22Rv1 (cell line): Measurements from ENCODE around the gene TRAP1.

Experiments
- ZFX ChIP-seq: fragments of 450-650 bp; IDR thresholded peaks from 2 replicates; pipeline ENCODE4 v1.6.1; 2017; ENCODE audit warnings: antibody characterized with exemption, borderline replicate concordance
- TF ChIP-seq, protein P1 (sequence below): fragments of 450-650 bp; IDR thresholded peaks from 2 replicates; pipeline ENCODE4 v1.5.1; 2017; ENCODE audit warnings: mild to moderate bottlenecking

DNA sequence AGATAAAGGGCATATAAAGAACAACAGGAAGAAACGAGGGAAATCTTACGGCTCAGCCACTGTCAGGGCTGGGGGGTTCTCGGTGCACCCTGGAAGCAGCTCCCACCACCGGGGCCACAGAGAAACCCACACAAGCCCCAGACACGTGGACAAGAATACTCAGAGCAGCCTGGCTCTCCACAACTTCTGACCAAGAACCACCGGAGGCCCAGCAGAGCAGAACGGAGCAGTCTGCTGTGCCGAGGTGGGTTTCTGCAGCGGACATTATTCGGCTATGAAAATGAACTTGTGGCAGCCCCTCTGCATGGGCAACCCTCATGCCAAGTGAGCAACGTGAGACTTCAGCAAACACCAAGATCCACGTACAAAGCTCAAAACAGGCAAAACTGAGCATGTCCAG is 56.0 kb downstream of the TRAP1 start:
- TF ChIP-seq, protein P1, sequence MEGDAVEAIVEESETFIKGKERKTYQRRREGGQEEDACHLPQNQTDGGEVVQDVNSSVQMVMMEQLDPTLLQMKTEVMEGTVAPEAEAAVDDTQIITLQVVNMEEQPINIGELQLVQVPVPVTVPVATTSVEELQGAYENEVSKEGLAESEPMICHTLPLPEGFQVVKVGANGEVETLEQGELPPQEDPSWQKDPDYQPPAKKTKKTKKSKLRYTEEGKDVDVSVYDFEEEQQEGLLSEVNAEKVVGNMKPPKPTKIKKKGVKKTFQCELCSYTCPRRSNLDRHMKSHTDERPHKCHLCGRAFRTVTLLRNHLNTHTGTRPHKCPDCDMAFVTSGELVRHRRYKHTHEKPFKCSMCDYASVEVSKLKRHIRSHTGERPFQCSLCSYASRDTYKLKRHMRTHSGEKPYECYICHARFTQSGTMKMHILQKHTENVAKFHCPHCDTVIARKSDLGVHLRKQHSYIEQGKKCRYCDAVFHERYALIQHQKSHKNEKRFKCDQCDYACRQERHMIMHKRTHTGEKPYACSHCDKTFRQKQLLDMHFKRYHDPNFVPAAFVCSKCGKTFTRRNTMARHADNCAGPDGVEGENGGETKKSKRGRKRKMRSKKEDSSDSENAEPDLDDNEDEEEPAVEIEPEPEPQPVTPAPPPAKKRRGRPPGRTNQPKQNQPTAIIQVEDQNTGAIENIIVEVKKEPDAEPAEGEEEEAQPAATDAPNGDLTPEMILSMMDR = no peak
- TF ChIP-seq ZFX = no peak
